Activated CD4-positive, alpha-beta T cell treated with anti-CD3 and anti-CD28 coated beads, Interleukin-2, amount 10 ng/mL, durations not matched to agents 24 days and 14 days (primary cell): ENCODE measurements around the gene KIF26B. TPM values are rescaled to one million over a fixed set of nuclear protein-coding genes. Genes with fewer than 3 reads are reported as not detected.

Experiments used
- DNase-seq: peaks from one replicate; pipeline ENCODE4 v3.0.0; 2022
- H3K27ac Mint-ChIP-seq: one replicate; pipeline ENCODE4 v1.8.0; 2022; ENCODE audit warnings: mild to moderate bottlenecking, mixed read lengths
- H3K27me3 Mint-ChIP-seq: one replicate; pipeline ENCODE4 v1.8.0; 2022; ENCODE audit warnings: mixed read lengths
- H3K36me3 Mint-ChIP-seq: one replicate; pipeline ENCODE4 v1.8.0; 2022; ENCODE audit warnings: low read depth, mild to moderate bottlenecking, mixed read lengths
- H3K4me1 Mint-ChIP-seq: one replicate; pipeline ENCODE4 v1.8.0; 2021; ENCODE audit warnings: mixed read lengths
- H3K4me3 Mint-ChIP-seq: one replicate; pipeline ENCODE4 v1.8.0; 2022; ENCODE audit warnings: mild to moderate bottlenecking, moderate library complexity, mixed read lengths
- H3K9me3 Mint-ChIP-seq: one replicate; pipeline ENCODE4 v1.8.0; 2021; ENCODE audit warnings: mixed read lengths
- intact Hi-C: fragments of 100-400 bp; cut with micrococcal nuclease; formaldehyde crosslinking; loops from one replicate; pipeline ENCODE4 v1.15.1; 2023
- total RNA-seq: library from RNA; stranded (reverse); gene quantifications from 2 replicates; pipeline ENCODE4 v1.2.3, GENCODE V29; 2022

KIF26B gene
- total RNA-seq, 1 donor from 2014 or later: 0.07 TPM

- H3K4me1 Mint-ChIP-seq: no peaks in the 10 kb centered on the region
- no peak overlapping the region for H3K27ac Mint-ChIP-seq
- no peak for DNase-seq
- intact Hi-C loops: no loop called here
- no peak overlapping the region for H3K4me3 Mint-ChIP-seq
- H3K9me3 Mint-ChIP-seq: no peaks in the 10 kb centered on the region
- H3K36me3 Mint-ChIP-seq: no peaks in the 10 kb centered on the region
- no peaks in the 10 kb centered on the region for H3K27me3 Mint-ChIP-seq
Observed at GRCh38 chr1:245614476-245614875, 459.7 kb downstream of the KIF26B start.

DNA sequence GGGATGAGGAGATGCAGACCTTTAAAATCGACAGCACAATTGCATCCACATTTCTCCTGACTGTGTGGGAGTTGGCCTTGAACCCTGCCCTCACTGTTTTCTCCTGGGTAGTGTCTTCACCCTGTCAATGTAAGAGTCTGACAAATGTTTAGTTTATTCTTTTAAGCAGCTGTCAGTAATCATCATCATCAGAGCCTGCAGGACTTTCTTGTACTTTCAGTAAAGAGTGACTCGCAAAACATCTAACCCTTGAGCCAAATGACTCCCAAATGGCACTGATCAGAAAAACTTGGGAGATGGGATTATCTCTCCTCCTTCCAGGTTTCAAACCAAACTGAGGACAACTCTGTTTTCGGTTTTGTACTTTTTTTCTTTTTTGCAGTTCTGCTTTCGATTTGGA, 460.2 kb downstream of the KIF26B start:
- Mint-ChIP-seq H3K27ac (no peak overlapping the region), H3K4me3 (no peak overlapping the region), H3K9me3 (no peaks in the 10 kb centered on the region), H3K27me3 (no peaks in the 10 kb centered on the region), H3K36me3 (no peaks in the 10 kb centered on the region), H3K4me1 (no peaks in the 10 kb centered on the region)
- DNase-seq: no peak
- intact Hi-C loops: no loop called here

DNA sequence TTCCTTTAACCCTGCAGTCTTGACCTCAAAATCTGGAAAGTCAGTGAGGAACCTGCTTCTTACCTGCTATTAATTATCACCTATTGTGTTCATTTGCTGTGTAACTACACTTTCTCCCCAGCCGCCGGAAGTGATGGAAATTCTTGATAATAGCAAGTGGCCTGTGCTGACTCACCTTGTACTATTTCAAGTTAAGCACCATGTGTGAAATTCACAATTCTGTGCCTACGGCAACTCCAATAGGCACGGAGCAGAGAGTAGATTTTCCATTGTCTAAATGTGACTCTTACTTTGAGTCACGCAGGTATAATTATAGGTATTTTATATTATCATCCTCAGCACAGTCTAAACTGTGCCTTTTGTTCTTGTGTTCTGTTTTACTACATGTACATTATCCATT, 466.8 kb downstream of the KIF26B start:
- Mint-ChIP-seq H3K27me3 (no peaks in the 10 kb centered on the region), H3K4me1 (peaks cover 3% of the 10 kb centered on the region), H3K36me3 (no peaks in the 10 kb centered on the region), H3K27ac (no peak overlapping the region), H3K9me3 (peaks cover 6% of the 10 kb centered on the region), H3K4me3 (no peak overlapping the region)
- DNase-seq: no peak
- intact Hi-C loops: no loop called here

DNA sequence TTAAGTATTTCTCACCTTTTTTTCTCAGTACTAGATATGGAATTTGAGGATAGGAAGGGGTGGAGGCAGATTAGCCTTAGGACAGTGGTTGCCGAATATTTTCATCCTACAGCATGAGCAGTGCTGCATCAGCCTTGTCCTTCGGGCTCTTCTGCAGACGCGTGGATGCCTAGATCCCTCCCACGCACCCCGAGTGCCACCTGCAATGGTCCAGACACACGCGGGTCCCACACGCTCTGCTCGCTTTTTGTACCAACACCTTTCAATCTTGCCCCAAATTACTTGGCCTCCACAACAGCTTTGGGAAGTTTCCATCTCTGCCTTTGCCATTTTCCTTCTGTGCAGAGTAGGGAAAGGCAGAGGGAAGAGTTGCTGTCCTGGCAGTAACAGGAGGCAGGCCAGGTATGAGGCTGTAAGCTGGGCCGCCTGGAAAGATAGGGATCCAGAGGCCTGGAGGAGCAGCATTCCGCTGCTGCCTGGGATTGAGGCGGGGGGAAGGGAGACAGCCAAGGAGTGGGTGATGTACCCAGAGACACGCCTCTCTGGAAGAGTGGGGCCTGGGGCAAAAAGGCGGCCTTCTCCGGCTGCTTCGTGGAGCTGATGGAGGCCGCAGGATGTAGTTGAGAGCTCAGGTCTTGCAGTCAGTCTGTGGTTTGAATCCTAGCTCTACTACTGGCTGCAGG, 467.7 kb downstream of the KIF26B start:
- Mint-ChIP-seq H3K27ac (no peak overlapping the region), H3K36me3 (no peaks in the 10 kb centered on the region), H3K9me3 (peaks cover 6% of the 10 kb centered on the region), H3K4me1 (peaks cover 3% of the 10 kb centered on the region), H3K27me3 (no peaks in the 10 kb centered on the region), H3K4me3 (no peak overlapping the region)
- intact Hi-C loops: no loop called here
- DNase-seq: no peak

GRCh38 chr1:245641384-245641783, 486.6 kb downstream of the KIF26B start:
- intact Hi-C loops: no loop called here
- Mint-ChIP-seq H3K4me3 (no peak overlapping the region), H3K4me1 (no peaks in the 10 kb centered on the region), H3K27ac (no peak overlapping the region), H3K36me3 (no peaks in the 10 kb centered on the region), H3K9me3 (peaks cover 15% of the 10 kb centered on the region), H3K27me3 (no peaks in the 10 kb centered on the region)
- DNase-seq: no peak

DNA sequence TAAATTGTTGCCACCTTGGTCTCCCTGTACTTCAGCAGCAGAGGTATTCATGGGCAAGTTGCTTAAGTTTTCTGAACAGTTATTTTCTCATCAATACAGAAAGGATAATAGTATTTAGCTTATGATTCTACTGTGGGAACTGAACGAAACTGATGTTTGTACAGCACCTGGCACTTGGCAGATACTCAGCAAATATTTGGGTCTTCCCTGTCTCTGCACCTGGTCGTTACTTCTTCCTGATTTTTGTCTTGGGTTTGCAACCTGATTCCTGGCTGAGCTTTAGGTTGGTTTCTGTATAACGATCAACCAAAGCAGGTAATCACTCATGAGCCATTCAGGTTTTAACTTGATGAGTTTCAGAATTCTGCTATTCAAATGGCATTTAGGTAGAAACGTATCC, 490.6 kb downstream of the KIF26B start:
- H3K9me3 Mint-ChIP-seq: peaks cover 12% of the 10 kb centered on the region
- no peak overlapping the region for H3K27ac Mint-ChIP-seq
- DNase-seq: no peak
- no peaks in the 10 kb centered on the region for H3K36me3 Mint-ChIP-seq
- no peak overlapping the region for H3K4me3 Mint-ChIP-seq
- intact Hi-C loops: no loop called here
- H3K27me3 Mint-ChIP-seq: no peaks in the 10 kb centered on the region
- H3K4me1 Mint-ChIP-seq: peaks cover 2% of the 10 kb centered on the region

- peaks cover 11% of the 10 kb centered on the region for H3K9me3 Mint-ChIP-seq
- intact Hi-C loops: no loop called here
Observed at GRCh38 chr1:245645894-245646293, 491.1 kb downstream of the KIF26B start.

DNA sequence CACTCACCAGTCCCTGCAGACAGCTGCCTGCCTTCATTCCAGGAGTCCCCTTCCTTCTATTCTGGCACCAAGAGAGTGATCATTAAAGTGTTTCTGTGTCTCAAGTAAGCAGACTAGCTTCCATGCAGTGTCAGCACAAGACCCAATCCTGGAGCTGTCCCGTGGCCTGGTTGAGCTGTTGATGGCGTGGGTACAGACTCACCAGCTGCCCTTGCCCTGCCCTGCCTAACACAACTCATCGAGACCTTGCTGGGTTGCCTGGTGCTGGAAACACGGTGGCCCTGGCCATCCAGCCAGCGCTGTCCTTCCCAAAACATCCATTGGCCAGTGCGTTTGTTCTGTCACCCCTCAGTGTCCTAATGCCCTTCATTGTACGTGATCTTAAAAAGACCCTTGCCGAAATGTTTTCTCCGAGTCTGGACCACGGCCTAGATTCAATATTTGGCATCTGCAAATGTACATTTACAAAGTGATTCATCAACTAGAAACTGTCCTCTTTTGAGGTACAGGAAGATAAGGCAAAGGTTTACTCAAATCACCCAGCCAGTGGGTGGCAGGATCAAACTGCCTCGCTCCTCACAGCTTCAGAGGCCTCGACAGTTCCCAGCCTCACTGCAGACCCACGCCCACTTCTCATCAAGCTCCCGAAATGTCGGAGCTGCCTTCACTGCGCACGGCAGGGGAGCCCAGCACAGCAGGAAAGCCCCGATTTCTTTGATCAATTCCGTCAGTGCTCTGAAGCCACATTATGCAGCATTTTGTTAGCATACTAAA, 494.2 kb downstream of the KIF26B start:
- intact Hi-C loops: no loop called here
- no peak for DNase-seq
- Mint-ChIP-seq H3K36me3 (no peaks in the 10 kb centered on the region), H3K4me3 (no peak overlapping the region), H3K27ac (no peak overlapping the region), H3K4me1 (peaks cover 2% of the 10 kb centered on the region), H3K9me3 (no peaks in the 10 kb centered on the region), H3K27me3 (no peaks in the 10 kb centered on the region)

More at GRCh38 chr1:245645894-245646293, 491.1 kb downstream of the KIF26B start:
- H3K4me3 Mint-ChIP-seq: no peak overlapping the region
- H3K36me3 Mint-ChIP-seq: no peaks in the 10 kb centered on the region
- no peak for DNase-seq
- H3K4me1 Mint-ChIP-seq: peaks cover 2% of the 10 kb centered on the region
- H3K27ac Mint-ChIP-seq: no peak overlapping the region
- no peaks in the 10 kb centered on the region for H3K27me3 Mint-ChIP-seq

DNA sequence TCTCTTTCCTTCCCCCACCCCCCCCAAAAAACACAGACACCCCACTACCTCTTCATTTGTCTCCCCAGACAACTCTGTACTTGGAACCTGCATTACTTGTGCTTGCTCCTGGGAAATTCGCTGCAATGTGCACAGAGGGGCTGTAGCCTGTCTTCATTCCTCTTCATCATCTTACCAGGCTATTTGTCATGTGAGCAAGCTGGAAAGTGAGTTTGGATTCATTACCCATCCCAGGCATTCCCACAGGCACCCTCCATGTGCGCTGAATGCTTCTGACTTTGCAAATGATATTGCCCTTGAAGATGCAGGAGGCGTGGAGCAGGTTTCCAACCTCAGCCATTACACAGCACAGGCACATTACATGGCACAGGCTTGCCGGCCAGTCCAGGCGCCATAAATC, 494.9 kb downstream of the KIF26B start:
- H3K9me3 Mint-ChIP-seq: no peaks in the 10 kb centered on the region
- DNase-seq: no peak
- intact Hi-C loops: no loop called here
- H3K4me3 Mint-ChIP-seq: no peak overlapping the region
- no peaks in the 10 kb centered on the region for H3K36me3 Mint-ChIP-seq
- H3K4me1 Mint-ChIP-seq: peaks cover 2% of the 10 kb centered on the region
- no peaks in the 10 kb centered on the region for H3K27me3 Mint-ChIP-seq
- H3K27ac Mint-ChIP-seq: no peak overlapping the region

DNA sequence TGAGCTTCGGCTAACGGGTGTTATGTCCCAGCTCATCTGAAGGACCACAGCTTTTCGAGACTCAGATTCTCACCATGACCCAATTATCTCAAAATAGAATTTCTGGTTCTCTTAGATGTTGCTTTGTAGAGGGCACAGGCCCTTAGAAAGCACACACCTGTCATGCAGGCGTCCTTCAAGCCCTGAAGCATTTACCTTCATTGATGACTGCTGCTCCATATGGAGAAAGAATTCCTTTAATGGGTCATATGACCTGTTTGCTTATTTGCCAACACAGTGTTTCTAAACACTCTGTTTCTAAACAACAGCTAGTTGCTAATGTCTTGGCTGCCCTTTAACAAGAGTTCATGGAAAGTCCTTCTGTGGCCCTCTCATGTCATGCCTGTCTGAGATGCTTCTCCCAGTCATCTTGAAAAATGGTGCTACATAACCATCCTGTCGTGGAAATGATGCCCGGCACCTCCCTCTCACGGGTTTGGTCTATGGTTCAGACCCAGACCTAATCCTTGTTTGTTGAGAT, 495.7 kb downstream of the KIF26B start:
- H3K4me1 Mint-ChIP-seq: peaks cover 2% of the 10 kb centered on the region
- H3K9me3 Mint-ChIP-seq: no peaks in the 10 kb centered on the region
- DNase-seq: no peak
- H3K36me3 Mint-ChIP-seq: no peaks in the 10 kb centered on the region
- no peaks in the 10 kb centered on the region for H3K27me3 Mint-ChIP-seq
- H3K4me3 Mint-ChIP-seq: no peak overlapping the region
- no peak overlapping the region for H3K27ac Mint-ChIP-seq
- intact Hi-C loops: no loop called here

GRCh38 chr1:245651093-245651492, 496.3 kb downstream of the KIF26B start:
- Mint-ChIP-seq H3K27me3 (no peaks in the 10 kb centered on the region), H3K9me3 (no peaks in the 10 kb centered on the region), H3K27ac (no peak overlapping the region), H3K36me3 (no peaks in the 10 kb centered on the region), H3K4me3 (no peak overlapping the region), H3K4me1 (peaks cover 2% of the 10 kb centered on the region)
- intact Hi-C loops: no loop called here
- no peak for DNase-seq

DNA sequence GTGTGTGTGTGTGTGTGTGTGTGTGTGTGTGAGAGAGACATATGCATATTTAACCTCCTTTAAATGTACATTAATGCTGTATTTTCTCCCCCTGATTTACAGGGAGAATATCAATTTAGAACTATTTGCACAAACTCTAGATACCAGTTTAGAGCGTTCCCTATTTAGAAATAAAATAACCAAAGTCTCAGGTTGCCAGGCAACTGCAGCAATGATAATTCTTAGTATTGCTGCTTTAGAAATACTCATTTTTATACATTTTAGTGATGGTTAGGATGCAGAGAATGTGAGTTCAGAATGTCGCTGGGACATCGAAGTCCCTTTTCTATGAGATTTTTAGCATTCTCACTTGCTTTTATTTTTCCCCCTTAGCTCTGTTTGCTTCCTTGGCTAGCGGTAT, 497.3 kb downstream of the KIF26B start:
- Mint-ChIP-seq H3K9me3 (no peaks in the 10 kb centered on the region), H3K4me3 (no peak overlapping the region), H3K27ac (no peak overlapping the region), H3K4me1 (peaks cover 2% of the 10 kb centered on the region), H3K36me3 (no peaks in the 10 kb centered on the region), H3K27me3 (no peaks in the 10 kb centered on the region)
- intact Hi-C loops: no loop called here
- DNase-seq: no peak

- Mint-ChIP-seq H3K27me3 (no peaks in the 10 kb centered on the region), H3K4me1 (peaks cover 2% of the 10 kb centered on the region), H3K4me3 (no peak overlapping the region), H3K27ac (no peak overlapping the region), H3K9me3 (no peaks in the 10 kb centered on the region), H3K36me3 (no peaks in the 10 kb centered on the region)
- intact Hi-C loops: no loop called here
- DNase-seq: no peak
Observed at GRCh38 chr1:245652660-245653427, 498.1 kb downstream of the KIF26B start.

DNA sequence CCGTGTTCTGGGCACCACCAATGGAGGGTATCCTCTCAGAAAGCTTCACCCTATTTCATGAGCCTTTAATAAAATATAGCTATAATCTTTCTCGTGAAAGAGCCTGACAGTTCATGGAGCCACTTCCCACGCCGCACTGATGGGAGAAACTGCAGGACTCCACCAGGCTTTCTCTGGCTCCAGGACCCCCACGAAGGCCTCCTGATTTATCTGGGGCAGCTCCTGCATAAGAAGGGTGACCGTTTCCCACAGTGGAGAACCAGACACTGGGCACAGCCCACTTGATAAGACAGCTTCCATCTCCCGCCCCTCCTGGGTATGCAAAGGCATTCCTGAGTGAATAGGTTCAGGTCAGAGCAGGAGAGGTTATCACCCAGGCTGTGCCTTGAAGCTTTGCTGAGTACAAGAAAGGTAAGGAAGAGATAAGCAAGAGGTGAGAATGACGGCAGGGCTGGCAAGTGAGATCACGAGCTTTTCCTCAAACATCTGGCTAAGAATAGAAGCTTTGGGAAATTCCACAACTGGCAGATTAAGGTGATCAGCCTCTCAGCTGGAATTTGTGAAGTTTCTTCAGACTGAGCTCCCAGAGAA, 499.8 kb downstream of the KIF26B start:
- H3K4me1 Mint-ChIP-seq: peaks cover 1% of the 10 kb centered on the region
- no peaks in the 10 kb centered on the region for H3K27me3 Mint-ChIP-seq
- H3K4me3 Mint-ChIP-seq: no peak overlapping the region
- no peaks in the 10 kb centered on the region for H3K36me3 Mint-ChIP-seq
- DNase-seq: no peak
- H3K9me3 Mint-ChIP-seq: no peaks in the 10 kb centered on the region
- intact Hi-C loops: no loop called here
- no peak overlapping the region for H3K27ac Mint-ChIP-seq
